HG02763 (cell line): ENCODE data around the gene SPRN.
"Not testable (repeated sequence)": the region's sequence is repeated elsewhere in the genome, so short reads cannot be mapped to it uniquely, and the experiment has no call there.

ENCODE experiments used
- ATAC-seq: cut with Tn5 transposase; IDR thresholded peaks from one replicate; pipeline ENCODE4 v1.9.1; 2021; ENCODE audit warnings: mild to moderate bottlenecking, moderate library complexity; ENCODE audit not compliant: unreplicated experiment

The SPRN gene

GRCh38 chr10:133388973-133389818 is 35.2 kb downstream of the SPRN start:
- peak; percentile 76 for ATAC-seq

- ATAC-seq: no peak
Measured at GRCh38 chr10:133388236-133388972, 36.0 kb downstream of the SPRN start.

- ATAC-seq: not testable (repeated sequence)
Measured at GRCh38 chr10:133386951-133387350, 37.5 kb downstream of the SPRN start.

DNA sequence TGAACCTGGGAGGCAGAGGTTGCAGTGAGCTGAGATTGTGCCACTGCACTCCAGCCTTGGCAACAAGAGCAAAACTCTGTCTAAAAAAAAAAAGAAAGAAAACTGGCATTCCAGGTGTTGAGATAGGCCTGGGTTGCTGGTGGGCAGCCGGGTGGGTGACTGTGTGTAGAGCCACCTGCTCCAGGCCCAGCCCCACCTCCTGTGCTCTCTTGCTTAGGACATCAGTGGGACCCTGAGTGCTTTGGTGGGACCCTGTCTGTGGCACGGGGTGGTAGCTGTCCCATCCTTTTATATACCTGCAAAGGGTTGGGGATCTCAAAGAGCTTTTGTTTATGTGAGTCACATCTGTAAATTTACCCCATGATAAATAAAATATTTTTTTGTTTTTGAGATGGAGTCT is 39.2 kb downstream of the SPRN start:
- no peak for ATAC-seq

- no peak for ATAC-seq
Measured at GRCh38 chr10:133384071-133384470, 40.4 kb downstream of the SPRN start.

GRCh38 chr10:133383551-133383950 is 40.9 kb downstream of the SPRN start:
- ATAC-seq: no peak

DNA sequence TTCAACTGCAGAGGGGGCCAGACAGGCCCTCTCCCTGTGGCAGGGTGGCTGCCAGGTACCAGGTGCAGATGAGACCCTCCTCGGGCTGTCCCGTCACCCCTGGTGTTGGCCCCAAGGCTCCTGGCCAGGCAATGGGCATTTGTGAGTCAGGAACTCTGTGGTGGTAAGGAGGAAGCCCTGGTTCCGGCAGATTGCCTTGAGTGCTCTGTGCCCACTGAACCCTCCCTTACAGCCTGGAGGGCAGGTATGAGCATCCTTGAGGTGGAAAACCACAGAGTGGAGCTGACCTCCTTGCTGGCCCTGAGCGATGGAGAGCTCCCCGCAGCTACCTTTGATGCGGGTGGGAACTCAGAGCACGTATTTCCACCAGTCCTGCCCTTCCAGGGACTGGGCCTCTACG is 43.4 kb downstream of the SPRN start:
- no peak for ATAC-seq

DNA sequence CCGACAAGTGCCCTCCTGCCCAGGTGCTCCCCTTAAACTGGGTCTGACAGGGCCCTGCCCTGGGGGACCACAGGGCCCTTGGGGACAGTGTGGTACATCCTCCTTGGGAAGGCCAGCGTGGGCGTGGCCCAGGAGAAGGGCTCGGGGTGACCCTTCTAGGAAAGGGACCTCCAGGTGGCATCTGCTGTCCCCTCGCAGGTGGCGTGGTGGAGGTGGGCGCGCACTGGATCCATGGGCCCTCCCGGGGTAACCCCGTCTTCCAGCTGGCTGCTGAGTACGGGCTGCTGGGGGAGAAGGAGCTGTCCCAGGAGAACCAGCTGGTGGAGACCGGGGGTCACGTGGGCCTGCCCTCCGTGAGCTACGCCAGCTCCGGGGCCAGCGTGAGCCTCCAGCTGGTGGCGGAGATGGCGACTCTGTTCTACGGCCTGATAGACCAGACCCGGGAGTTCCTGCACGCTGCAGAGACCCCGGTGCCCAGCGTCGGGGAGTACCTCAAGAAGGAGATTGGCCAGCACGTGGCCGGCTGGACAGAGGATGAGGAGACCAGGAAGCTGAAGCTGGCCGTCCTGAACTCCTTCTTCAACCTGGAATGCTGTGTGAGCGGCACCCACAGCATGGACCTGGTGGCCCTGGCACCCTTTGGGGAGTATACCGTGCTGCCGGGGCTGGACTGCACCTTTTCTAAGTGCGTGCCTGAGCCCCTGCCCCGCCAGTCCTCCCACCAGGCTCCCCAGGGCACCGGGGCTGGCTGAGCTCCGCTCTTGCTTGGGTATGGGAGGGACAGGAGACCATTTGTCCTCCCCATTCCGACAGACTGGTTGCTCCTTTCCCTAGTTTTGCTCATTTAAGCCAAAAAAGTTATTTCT is 44.4 kb downstream of the SPRN start:
- no peak for ATAC-seq

DNA sequence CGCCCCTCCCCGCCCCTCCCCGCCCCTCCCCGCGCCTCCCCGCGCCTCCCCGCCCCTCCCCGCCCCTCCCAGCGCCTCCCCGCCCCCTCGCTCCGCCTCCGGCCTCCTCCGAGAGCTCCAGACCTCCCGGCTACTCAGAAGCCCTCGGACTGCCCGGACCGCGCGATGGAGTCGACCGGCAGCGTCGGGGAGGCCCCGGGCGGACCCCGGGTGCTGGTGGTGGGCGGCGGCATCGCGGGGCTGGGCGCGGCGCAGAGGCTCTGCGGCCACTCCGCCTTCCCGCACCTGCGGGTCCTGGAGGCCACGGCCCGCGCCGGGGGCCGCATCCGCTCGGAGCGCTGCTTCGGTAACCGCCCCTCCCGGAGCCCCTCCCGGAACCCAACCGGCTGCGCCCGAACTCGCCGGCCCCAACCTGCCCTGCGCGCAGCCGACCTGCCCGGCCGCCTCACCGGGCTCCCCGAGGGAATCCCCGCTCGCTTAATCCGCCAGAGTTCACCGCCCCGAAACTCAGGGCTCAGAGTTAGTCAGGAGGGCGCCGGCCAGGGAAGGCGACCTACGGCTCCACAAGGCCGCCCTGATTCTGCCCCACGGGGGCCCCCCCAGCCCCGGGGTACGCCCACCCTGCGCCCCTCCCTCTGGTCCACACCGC is 45.1 kb downstream of the SPRN start, which contains the start of gene PAOX:
PAOX (plus strand) TSS at position 111 of the 649 bp plus-strand sequence; CDS start at position 166, 55 bp downstream.
- peak; percentile 49 for ATAC-seq

- ATAC-seq: peak; percentile 43
Measured at GRCh38 chr10:133378251-133379096, 46.0 kb downstream of the SPRN start.

GRCh38 chr10:133377818-133378250 is 46.6 kb downstream of the SPRN start:
- no peak for ATAC-seq

DNA sequence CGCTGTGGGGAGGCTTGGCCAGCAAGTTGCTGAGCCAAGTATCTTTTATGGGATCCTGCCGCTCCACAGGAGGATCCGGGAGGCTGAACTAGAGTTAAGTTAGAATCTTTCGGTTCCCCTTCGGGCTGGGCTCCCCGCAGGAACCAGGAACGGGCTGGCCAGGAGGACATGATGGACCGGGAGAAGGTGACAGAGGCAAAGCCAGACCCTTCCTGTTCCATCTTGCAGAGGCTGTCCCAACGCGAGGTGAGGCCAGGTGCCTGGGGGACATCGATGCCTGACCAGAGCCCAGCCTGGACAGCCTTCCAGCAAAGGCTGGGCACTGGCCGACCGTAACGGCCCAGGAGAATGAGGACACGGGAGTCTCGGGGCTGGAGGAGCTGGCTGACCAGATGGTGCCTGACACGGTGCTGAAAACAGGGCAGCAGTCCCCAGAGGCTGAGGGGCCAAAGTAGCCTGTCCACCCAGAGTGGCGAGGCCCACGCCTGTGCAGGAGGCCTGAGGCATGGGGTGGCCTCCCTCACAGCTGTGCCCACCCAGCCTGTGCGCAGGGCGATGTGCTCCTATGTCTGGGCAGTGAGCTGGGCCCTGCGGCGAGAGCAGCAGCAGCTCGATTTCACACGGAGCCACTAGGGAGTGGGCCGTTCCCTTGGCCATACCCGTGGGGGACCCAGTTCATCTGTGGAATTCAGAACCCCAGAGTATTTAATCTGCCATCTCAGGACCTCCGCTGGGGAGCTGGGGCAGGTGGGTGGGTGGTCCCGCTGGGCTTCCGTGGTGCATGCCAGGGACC is 47.2 kb downstream of the SPRN start:
- no peak for ATAC-seq

- not testable (repeated sequence) for ATAC-seq
Measured at GRCh38 chr10:133376183-133376582, 48.2 kb downstream of the SPRN start.

DNA sequence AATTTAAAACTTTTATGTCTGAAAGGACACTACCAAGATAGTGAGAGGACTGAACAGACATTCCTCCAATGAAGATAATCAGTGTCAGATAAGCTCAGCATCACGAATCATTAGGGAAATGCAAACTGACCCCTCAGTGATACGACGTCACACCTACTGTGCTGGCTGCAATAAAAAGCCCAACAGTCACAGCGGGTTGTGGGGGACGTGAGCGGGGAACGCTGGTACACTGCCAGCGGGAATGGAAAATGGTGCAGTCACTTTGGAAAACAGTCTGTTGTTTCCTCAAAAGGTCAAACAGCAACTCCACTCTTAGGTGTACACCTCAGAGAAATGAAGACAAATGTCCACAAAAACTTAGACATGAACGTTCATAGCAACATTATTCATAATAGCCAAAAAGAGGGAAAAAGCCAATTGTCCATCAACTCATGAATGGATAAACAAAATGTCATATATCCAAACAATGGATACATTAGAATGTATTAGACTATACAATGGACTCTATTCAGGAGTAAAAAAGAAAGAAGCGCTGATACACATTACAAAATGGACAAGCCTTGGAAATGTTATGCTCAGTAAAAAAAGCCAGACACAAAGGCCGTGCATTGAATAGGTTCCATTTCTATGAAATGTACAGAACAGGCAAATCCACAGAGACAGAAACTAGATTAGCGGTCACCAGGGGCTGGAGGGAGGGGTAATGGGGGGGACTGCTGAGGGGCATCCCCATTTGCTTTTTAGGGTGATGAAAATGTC is 48.9 kb downstream of the SPRN start:
- ATAC-seq: no peak

- peak; percentile 93 for ATAC-seq
Measured at GRCh38 chr10:133373174-133374090, 51.0 kb downstream of the SPRN start, which contains the start of gene ECHS1. Gene ECHS1, minus strand, starts transcription at chr10:133373354. Its CDS starts 21 bp downstream, at chr10:133373333.

DNA sequence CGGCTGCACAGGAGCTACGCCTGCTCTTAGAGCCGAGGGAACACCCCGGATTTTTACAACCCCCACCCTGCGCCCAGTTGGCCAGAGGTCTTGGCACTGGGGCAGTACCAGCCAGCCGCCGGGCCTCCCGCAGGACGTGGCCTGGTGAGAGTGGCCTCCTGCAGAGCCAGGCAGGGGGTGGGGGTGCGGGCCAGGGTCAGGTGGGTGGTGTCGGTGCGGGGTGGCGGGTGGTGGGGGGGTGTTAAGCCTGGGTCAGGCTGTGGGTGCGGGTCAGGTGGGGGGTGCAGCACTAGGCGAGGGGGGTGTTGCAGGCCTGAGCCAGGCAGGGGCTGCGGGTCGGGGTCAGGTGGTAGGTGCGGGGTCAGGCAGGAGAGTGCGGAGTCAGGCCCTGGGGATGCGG is 51.9 kb downstream of the SPRN start:
- ATAC-seq: no peak
